ENCODE measurements around the gene SMG6.
"Not testable (repeated sequence)": the region's sequence is repeated elsewhere in the genome, so short reads cannot be mapped to it uniquely, and the experiment has no call there.

SMG6 gene

GRCh38 chr17:2178798-2179501, 124.6 kb downstream of the SMG6 start:
- no peak for DNase-seq (ENCODE audit: low read depth)

- no peak for DNase-seq (ENCODE audit: low read depth)
Observed at GRCh38 chr17:2177235-2177811, 126.3 kb downstream of the SMG6 start.

GRCh38 chr17:2176499-2177169, 127.0 kb downstream of the SMG6 start:
- DNase-seq (ENCODE audit: low read depth), result no peak

- no peak for DNase-seq (ENCODE audit: low read depth)
Observed at GRCh38 chr17:2175294-2175628, 128.3 kb downstream of the SMG6 start.

GRCh38 chr17:2174468-2175293, 128.9 kb downstream of the SMG6 start:
- no peak for DNase-seq (ENCODE audit: low read depth)

- no peak for DNase-seq (ENCODE audit: low read depth)
Observed at GRCh38 chr17:2174014-2174413, 129.6 kb downstream of the SMG6 start.

GRCh38 chr17:2172999-2173398, 130.6 kb downstream of the SMG6 start:
- no peak for DNase-seq (ENCODE audit: low read depth)

- no peak for DNase-seq (ENCODE audit: low read depth)
Observed at GRCh38 chr17:2172077-2172851, 131.3 kb downstream of the SMG6 start.

GRCh38 chr17:2171702-2172076, 131.9 kb downstream of the SMG6 start:
- no peak for DNase-seq (ENCODE audit: low read depth)

GRCh38 chr17:2170023-2170422, 133.6 kb downstream of the SMG6 start:
- no peak for DNase-seq (ENCODE audit: low read depth)

- not testable (repeated sequence) for DNase-seq (ENCODE audit: low read depth)
Observed at GRCh38 chr17:2165723-2166122, 137.9 kb downstream of the SMG6 start.

GRCh38 chr17:2158396-2158780, 145.2 kb downstream of the SMG6 start:
- no peak for DNase-seq (ENCODE audit: low read depth)

GRCh38 chr17:2157675-2158395, 145.8 kb downstream of the SMG6 start:
- DNase-seq (ENCODE audit: low read depth), result no peak

GRCh38 chr17:2157081-2157480, 146.5 kb downstream of the SMG6 start:
- no peak for DNase-seq (ENCODE audit: low read depth)

- no peak for DNase-seq (ENCODE audit: low read depth)
Observed at GRCh38 chr17:2156666-2157065, 146.9 kb downstream of the SMG6 start.

GRCh38 chr17:2155573-2155972, 148.0 kb downstream of the SMG6 start:
- DNase-seq (ENCODE audit: low read depth), result no peak

- no peak for DNase-seq (ENCODE audit: low read depth)
Observed at GRCh38 chr17:2151358-2152033, 152.1 kb downstream of the SMG6 start.

GRCh38 chr17:2150806-2151205, 152.8 kb downstream of the SMG6 start:
- no peak for DNase-seq (ENCODE audit: low read depth)

- DNase-seq (ENCODE audit: low read depth), result no peak
Observed at GRCh38 chr17:2149934-2150333, 153.7 kb downstream of the SMG6 start.

GRCh38 chr17:2146132-2146871, 157.3 kb downstream of the SMG6 start:
- no peak for DNase-seq (ENCODE audit: low read depth)
